ENCODE measurements around the gene MCC. TPM values are rescaled to one million over a fixed set of nuclear protein-coding genes. Genes with fewer than 3 reads are reported as not detected.

MCC gene
- total and polyA plus RNA-seq, 4 donors: 1.6 to 38.6 (median 11.2) TPM

DNA sequence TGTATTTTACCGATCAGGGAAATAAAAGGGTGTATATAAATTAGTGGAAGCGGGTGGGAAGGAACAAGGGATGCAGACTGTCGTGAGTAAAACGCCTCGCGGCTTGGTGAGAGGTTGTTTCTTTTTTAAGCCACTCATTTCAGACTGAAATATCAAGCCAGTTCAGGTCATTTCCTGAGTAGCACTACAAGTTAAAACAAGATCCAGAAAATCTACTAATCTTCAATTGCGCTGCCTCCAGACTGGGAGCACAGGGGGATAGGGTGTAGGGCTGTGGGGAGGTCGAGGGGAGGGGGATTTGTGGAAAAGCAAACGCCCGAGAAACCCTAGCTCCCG lies 194.3 kb downstream of the MCC start:
- Histone ChIP-seq H3K36me3 (ENCODE audit: control insufficient read depth in 4 of 4, insufficient read depth in 4 of 4, low read length in 4 of 4) (no peaks in the 10 kb centered on the region), H3K4me1 (ENCODE audit: control insufficient read depth in 5 of 5, insufficient read depth in 5 of 5, low read length in 5 of 5) (peaks cover 0 to 14% (median 12%) of the 10 kb centered on the region in 5 donors), H3K27me3 (ENCODE audit: control insufficient read depth in 3 of 3, insufficient read depth in 3 of 3, low read length in 2 of 3) (no peaks in the 10 kb centered on the region), H3K27ac (ENCODE audit: low read depth in 1 of 2, low read length in 1 of 2) (peak overlapping the region; percentile 87 to 89), H3K9me3 (ENCODE audit: control insufficient read depth in 4 of 4, insufficient read depth in 3 of 4, low read length in 3 of 4) (peaks cover 0 to 2% (median 0%) of the 10 kb centered on the region in 4 donors), H3K9ac (ENCODE audit: insufficient read depth in 1 of 2, low read length in 2 of 2) (peak overlapping the region; percentile 50 to 93), H3K4me3 (peak overlapping the region; percentile 54)
- ATAC-seq (ENCODE audit: insufficient read depth, low FRiP score) (no peak), DNase-seq (no peak)
- WGBS, 2 donors: 0 to 1% methylated on average over 11 of the region's 11 CpGs
- TF ChIP-seq, protein P1, sequence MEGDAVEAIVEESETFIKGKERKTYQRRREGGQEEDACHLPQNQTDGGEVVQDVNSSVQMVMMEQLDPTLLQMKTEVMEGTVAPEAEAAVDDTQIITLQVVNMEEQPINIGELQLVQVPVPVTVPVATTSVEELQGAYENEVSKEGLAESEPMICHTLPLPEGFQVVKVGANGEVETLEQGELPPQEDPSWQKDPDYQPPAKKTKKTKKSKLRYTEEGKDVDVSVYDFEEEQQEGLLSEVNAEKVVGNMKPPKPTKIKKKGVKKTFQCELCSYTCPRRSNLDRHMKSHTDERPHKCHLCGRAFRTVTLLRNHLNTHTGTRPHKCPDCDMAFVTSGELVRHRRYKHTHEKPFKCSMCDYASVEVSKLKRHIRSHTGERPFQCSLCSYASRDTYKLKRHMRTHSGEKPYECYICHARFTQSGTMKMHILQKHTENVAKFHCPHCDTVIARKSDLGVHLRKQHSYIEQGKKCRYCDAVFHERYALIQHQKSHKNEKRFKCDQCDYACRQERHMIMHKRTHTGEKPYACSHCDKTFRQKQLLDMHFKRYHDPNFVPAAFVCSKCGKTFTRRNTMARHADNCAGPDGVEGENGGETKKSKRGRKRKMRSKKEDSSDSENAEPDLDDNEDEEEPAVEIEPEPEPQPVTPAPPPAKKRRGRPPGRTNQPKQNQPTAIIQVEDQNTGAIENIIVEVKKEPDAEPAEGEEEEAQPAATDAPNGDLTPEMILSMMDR (IDR thresholded peaks at IDR 0.05; ENCODE audit: control extremely low read depth, extremely low read depth): no peak

- Histone ChIP-seq H3K9me3 (ENCODE audit: control insufficient read depth in 4 of 4, insufficient read depth in 3 of 4, low read length in 3 of 4) (peaks cover 0 to 2% (median 0%) of the 10 kb centered on the region in 4 donors), H3K27me3 (ENCODE audit: control insufficient read depth in 3 of 3, insufficient read depth in 3 of 3, low read length in 2 of 3) (no peaks in the 10 kb centered on the region), H3K4me3 (peak overlapping the region; percentile 54), H3K9ac (ENCODE audit: insufficient read depth in 1 of 2, low read length in 2 of 2) (peak overlapping the region; percentile 50 to 93), H3K27ac (ENCODE audit: low read depth in 1 of 2, low read length in 1 of 2) (peak overlapping the region; percentile 87 to 89), H3K4me1 (ENCODE audit: control insufficient read depth in 5 of 5, insufficient read depth in 5 of 5, low read length in 5 of 5) (peaks cover 0 to 14% (median 12%) of the 10 kb centered on the region in 5 donors), H3K36me3 (ENCODE audit: control insufficient read depth in 4 of 4, insufficient read depth in 4 of 4, low read length in 4 of 4) (no peaks in the 10 kb centered on the region)
- 5 to 9% methylated on average over 23 of the region's 23 CpGs for WGBS, 2 donors
- DNase-seq (peak; percentile 31 to 70 (median 51)), ATAC-seq (ENCODE audit: insufficient read depth, low FRiP score) (no peak)
- TF ChIP-seq, protein P1 (IDR thresholded peaks at IDR 0.05; ENCODE audit: control extremely low read depth, extremely low read depth): no peak
Measured at GRCh38 chr5:113293068-113293974, 194.9 kb downstream of the MCC start.

DNA sequence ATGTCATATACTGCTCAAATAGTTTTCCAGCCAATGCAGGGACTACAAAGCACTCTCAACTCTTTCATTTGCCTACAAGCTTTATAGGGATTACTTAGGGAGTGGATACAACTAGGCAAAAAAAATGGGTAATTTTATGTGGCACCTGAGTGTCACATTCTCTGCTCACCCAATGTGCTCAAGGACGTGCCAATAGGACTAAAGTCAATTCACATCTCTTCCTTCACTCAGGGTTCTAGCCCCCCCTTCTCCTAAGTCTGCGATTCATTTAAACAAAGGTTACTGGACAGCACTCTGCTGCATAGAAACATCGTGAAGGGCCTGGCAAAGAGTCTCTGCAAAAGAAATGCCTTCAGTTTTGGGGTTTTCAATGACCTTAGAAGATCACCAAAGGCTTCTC lies 195.8 kb downstream of the MCC start:
- peaks cover 0 to 2% (median 0%) of the 10 kb centered on the region in 4 donors for H3K9me3 ChIP-seq (ENCODE audit: control insufficient read depth in 4 of 4, insufficient read depth in 3 of 4, low read length in 3 of 4)
- DNase-seq (peak in 2 of 3 donors; percentile 46 to 59), ATAC-seq (ENCODE audit: insufficient read depth, low FRiP score) (no peak)
- TF ChIP-seq, protein P1 (IDR thresholded peaks at IDR 0.05; ENCODE audit: control extremely low read depth, extremely low read depth): no peak
- no peak overlapping the region for H3K4me3 ChIP-seq
- H3K4me1 ChIP-seq (ENCODE audit: control insufficient read depth in 5 of 5, insufficient read depth in 5 of 5, low read length in 5 of 5): peaks cover 0 to 14% (median 12%) of the 10 kb centered on the region in 5 donors
- H3K27ac ChIP-seq (ENCODE audit: low read depth in 1 of 2, low read length in 1 of 2): no peak overlapping the region
- H3K36me3 ChIP-seq (ENCODE audit: control insufficient read depth in 4 of 4, insufficient read depth in 4 of 4, low read length in 4 of 4): no peaks in the 10 kb centered on the region
- WGBS, 2 donors: 64 to 70% methylated on average over 3 of the region's 3 CpGs
- H3K27me3 ChIP-seq (ENCODE audit: control insufficient read depth in 3 of 3, insufficient read depth in 3 of 3, low read length in 2 of 3): no peaks in the 10 kb centered on the region
- no peak overlapping the region for H3K9ac ChIP-seq (ENCODE audit: insufficient read depth in 1 of 2, low read length in 2 of 2)
